Prostate gland (tissue), 2 donors: Measurements from ENCODE around the gene DLG2.

Experiments
- POLR2A ChIP-seq: fragments of 450-650 bp; IDR thresholded peaks from one replicate; pipeline ENCODE4 v1.6.1; 2016; ENCODE audit warnings: antibody characterized with exemption, mild to moderate bottlenecking
- POLR2AphosphoS5 ChIP-seq: sonication (generic); formaldehyde crosslinking; IDR thresholded peaks from one replicate; pipeline ENCODE4 v1.6.1; 2017; ENCODE audit warnings: antibody characterized with exemption
- TF ChIP-seq, protein P1 (sequence below), 4 experiments: fragments of 200-600 bp in 2 of 4; fragments of 450-650 bp in 2 of 4; sonication (generic) in 2 of 4; IDR thresholded peaks; 1 replicate in 3 of 4; 2 replicates in 1 of 4; pipeline ENCODE4 v1.5.1; 2016 to 2019; ENCODE audit warnings: antibody characterized with exemption in 4 of 4, mild to moderate bottlenecking in 2 of 4, moderate library complexity in 2 of 4

GRCh38 chr11:84857746-84858145 lies 769.4 kb downstream of the DLG2 start:
- TF ChIP-seq, protein P1, sequence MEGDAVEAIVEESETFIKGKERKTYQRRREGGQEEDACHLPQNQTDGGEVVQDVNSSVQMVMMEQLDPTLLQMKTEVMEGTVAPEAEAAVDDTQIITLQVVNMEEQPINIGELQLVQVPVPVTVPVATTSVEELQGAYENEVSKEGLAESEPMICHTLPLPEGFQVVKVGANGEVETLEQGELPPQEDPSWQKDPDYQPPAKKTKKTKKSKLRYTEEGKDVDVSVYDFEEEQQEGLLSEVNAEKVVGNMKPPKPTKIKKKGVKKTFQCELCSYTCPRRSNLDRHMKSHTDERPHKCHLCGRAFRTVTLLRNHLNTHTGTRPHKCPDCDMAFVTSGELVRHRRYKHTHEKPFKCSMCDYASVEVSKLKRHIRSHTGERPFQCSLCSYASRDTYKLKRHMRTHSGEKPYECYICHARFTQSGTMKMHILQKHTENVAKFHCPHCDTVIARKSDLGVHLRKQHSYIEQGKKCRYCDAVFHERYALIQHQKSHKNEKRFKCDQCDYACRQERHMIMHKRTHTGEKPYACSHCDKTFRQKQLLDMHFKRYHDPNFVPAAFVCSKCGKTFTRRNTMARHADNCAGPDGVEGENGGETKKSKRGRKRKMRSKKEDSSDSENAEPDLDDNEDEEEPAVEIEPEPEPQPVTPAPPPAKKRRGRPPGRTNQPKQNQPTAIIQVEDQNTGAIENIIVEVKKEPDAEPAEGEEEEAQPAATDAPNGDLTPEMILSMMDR (IDR thresholded peaks at IDR 0.05), result no peak
- TF ChIP-seq POLR2A (no peak), POLR2AphosphoS5 (no peak)
